Muscle of leg (tissue), 11 donors: ENCODE data around the gene DCC. TPM values are rescaled to one million over a fixed set of nuclear protein-coding genes. Genes with fewer than 3 reads are reported as not detected.

Experiments
- DNase-seq: peaks from one replicate; pipeline ENCODE4 v3.0.0; 2013
- H3K27ac ChIP-seq: one replicate; pipeline ENCODE4 v1.5.1; 2013; ENCODE audit warnings: mild to moderate bottlenecking, low read length, control low read depth
- H3K27me3 ChIP-seq: one replicate; pipeline ENCODE4 v1.6.1; 2013; ENCODE audit warnings: low read length; ENCODE audit not compliant: control insufficient read depth, insufficient read depth
- H3K36me3 ChIP-seq: one replicate; pipeline ENCODE4 v1.6.1; 2013; ENCODE audit warnings: low read length; ENCODE audit not compliant: control insufficient read depth, insufficient read depth
- H3K4me1 ChIP-seq: one replicate; pipeline ENCODE4 v1.6.1; 2013; ENCODE audit warnings: low read length; ENCODE audit not compliant: control insufficient read depth, insufficient read depth
- H3K4me3 ChIP-seq: one replicate; pipeline ENCODE4 v1.5.1; 2013; ENCODE audit warnings: low read length, control low read depth
- H3K9me3 ChIP-seq: replicated peaks from 2 replicates; pipeline ENCODE4 v1.6.1; 2013; ENCODE audit warnings: low read depth, low read length; ENCODE audit not compliant: control insufficient read depth
- WGBS: methylation state at CpG from one replicate; pipeline ENCODE4 v1.1.5; 2013; ENCODE audit warnings: missing lambda C conversion rate; ENCODE audit not compliant: insufficient coverage; 5-methylcytosine and 5-hydroxymethylcytosine counted together
- polyA plus RNA-seq, 8 donors: library from polyadenylated mRNA; unstranded; fragments of 120-200 nt; gene quantifications; one replicate each; pipeline versions ENCODE4 v1.2.1 to v1.2.3, GENCODE V29; 2013; ENCODE audit warnings: inconsistent platforms in 1 of 8, low replicate concordance in 1 of 8; ENCODE audit not compliant: insufficient read length in 8 of 8, insufficient read depth in 1 of 8
- total RNA-seq: library from RNA; stranded (reverse); fragments of 120-200 nt; gene quantifications from one replicate; pipeline ENCODE4 v1.2.4, GENCODE V29; 2013

Gene DCC
- total and polyA plus RNA-seq, 9 donors: 0.06 to 0.46 (median 0.13) TPM

DNA sequence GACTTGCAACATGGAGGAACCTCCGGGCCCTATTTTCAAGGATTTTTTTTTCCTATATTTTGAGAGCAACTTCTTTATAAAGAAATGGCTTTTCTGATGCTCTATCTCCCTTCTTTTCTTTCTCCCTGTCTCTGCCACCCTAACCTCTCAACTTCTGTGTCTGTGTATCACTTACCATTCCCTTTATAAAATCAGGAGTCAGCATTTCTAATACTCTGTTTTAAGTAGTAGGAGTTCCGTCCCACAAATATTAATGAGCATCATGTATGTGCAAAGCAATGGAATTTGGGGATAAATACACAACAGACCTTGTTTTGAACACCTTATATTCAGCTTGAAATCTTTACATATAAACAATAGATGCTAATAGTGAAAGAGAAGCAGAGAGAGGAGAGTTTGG, 268.0 kb downstream of the DCC start:
- Histone ChIP-seq H3K27ac (no peak overlapping the region), H3K36me3 (no peaks in the 10 kb centered on the region), H3K4me1 (no peaks in the 10 kb centered on the region), H3K27me3 (no peaks in the 10 kb centered on the region), H3K9me3 (no peaks in the 10 kb centered on the region), H3K4me3 (no peak overlapping the region)
- WGBS: no CpG with 5 or more reads among the region's 2 CpGs
- no peak for DNase-seq

DNA sequence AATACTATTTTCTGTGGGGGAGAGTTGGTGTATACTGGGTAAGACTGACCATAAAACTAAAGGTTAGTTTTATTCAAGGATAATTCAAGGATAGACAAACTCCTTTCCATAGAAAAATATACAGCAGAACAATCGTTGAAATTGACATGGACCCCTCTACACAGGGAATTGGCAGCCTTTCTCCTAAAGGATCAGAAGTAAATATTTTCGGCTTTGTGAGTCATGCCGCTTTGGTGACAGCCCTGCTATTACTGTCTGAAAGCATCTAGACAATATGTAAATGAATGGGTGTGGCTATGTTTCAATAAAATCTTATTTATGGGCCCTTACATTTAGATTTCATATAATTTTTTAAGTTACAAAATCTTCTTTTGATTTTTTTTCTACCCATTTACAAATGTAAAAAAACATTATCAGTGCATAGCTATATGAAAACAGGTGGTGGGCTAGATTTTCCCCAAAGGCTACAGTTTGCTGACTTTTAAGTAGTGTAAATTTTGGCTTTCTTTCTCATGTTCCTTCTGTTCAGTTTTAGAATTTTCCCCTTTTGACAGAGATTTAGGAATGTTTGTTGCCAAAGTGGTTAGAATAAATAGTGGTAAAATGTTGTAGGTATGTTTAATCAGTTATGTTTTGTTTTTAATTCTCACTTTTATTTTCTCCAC, 270.6 kb downstream of the DCC start:
- no peaks in the 10 kb centered on the region for H3K9me3 ChIP-seq
- no peak overlapping the region for H3K4me3 ChIP-seq
- no peak overlapping the region for H3K27ac ChIP-seq
- H3K27me3 ChIP-seq: no peaks in the 10 kb centered on the region
- no peaks in the 10 kb centered on the region for H3K36me3 ChIP-seq
- H3K4me1 ChIP-seq: no peaks in the 10 kb centered on the region
- no CpG with 5 or more reads among the region's 3 CpGs for WGBS
- DNase-seq: no peak

DNA sequence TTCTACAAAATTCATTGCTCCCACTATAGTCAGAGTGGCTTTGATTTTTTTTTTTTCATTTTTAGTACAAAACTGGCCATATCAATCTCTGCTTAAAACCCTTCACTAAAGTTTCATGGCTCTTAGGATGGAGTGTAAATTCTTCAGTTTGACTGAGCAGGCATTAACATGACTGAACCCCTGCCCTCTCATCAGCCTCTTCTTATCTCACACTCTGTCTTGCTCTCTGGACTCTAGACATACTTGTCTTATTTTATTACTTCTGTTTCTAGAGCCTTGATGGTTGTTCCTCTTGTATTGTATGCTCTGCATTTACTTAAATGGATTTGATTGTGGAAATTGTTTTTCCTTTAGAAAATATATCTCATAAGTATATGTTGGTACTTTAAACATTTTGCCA, 272.4 kb downstream of the DCC start:
- no peaks in the 10 kb centered on the region for H3K27me3 ChIP-seq
- H3K9me3 ChIP-seq: no peaks in the 10 kb centered on the region
- no peak overlapping the region for H3K27ac ChIP-seq
- no peaks in the 10 kb centered on the region for H3K36me3 ChIP-seq
- no peaks in the 10 kb centered on the region for H3K4me1 ChIP-seq
- H3K4me3 ChIP-seq: no peak overlapping the region
- DNase-seq: no peak

DNA sequence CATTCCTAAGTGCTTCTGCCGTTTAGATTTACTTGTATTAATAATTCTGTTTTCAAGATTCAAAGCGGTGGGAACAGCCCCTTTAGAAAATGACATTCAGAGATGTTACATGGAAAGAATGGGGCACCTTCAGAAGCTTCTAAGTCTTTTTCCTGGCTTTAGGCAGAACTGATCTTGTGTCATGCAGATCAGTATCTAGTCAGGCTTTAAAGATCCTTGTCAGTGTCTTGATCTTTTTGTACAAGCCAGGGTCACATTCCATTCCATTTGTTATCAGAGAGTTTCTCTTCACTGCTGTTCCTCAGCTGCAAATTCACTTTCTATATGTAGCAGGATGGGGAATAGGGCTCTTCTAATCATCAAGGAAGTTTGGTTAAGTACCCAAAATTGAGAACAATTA, 275.3 kb downstream of the DCC start:
- Histone ChIP-seq H3K4me1 (no peaks in the 10 kb centered on the region), H3K36me3 (no peaks in the 10 kb centered on the region), H3K27me3 (no peaks in the 10 kb centered on the region), H3K4me3 (no peak overlapping the region), H3K27ac (no peak overlapping the region), H3K9me3 (no peaks in the 10 kb centered on the region)
- no CpG with 5 or more reads among the region's 2 CpGs for WGBS
- DNase-seq: no peak

DNA sequence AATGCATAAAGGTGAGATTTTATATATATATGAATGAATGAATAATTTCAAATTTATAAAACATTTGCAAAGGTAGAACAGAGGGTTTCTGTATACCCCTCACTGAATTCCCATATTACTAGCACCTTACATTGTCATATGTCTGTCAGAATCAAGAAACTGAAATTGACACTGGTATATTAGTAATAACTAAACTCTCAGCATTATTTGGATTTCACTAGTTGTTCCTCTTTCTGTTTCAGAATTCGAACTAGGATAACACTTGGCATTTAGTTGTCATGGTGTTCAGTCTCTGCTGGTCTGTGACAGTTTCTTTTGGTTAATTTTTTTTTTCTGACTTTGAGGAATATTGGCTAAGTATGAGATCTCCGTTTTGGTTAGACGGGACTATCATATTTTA, 275.9 kb downstream of the DCC start:
- Histone ChIP-seq H3K4me3 (no peak overlapping the region), H3K4me1 (no peaks in the 10 kb centered on the region), H3K9me3 (no peaks in the 10 kb centered on the region), H3K27ac (no peak overlapping the region), H3K36me3 (no peaks in the 10 kb centered on the region), H3K27me3 (no peaks in the 10 kb centered on the region)
- no peak for DNase-seq
- WGBS: no CpG with 5 or more reads among the region's 3 CpGs

- Histone ChIP-seq H3K9me3 (no peaks in the 10 kb centered on the region), H3K36me3 (no peaks in the 10 kb centered on the region), H3K4me3 (no peak overlapping the region), H3K27ac (no peak overlapping the region), H3K27me3 (no peaks in the 10 kb centered on the region), H3K4me1 (no peaks in the 10 kb centered on the region)
- DNase-seq: no peak
These were observed 277.9 kb downstream of the DCC start for GRCh38 chr18:52617931-52618330.

DNA sequence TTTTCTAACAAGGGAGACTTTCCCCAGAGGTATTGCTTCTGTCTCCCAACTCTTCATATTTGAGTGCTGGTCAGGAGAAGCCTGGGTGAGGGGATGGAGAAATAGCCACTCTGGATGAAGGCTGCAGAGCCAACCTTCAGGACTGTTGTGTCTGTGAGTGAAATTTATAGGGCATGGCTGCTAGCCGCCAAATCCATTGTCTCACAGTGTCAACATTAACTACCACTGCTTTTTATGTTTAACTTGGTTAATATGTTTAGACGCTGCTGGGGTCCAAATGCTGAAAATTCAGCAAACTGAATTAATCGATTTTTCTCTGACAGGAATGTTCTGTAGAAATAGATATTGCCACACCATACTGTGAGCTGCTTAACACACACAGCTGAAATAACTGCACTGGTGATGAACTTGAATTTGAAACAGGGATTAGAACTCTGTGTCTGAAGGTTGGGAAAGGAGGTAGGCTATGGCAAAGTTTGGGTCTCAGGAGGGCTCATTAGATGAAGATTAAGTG, 281.0 kb downstream of the DCC start:
- WGBS: no CpG with 5 or more reads among the region's 3 CpGs
- no peaks in the 10 kb centered on the region for H3K36me3 ChIP-seq
- no peak overlapping the region for H3K4me3 ChIP-seq
- H3K27ac ChIP-seq: no peak overlapping the region
- no peaks in the 10 kb centered on the region for H3K27me3 ChIP-seq
- H3K9me3 ChIP-seq: no peaks in the 10 kb centered on the region
- DNase-seq: no peak
- no peaks in the 10 kb centered on the region for H3K4me1 ChIP-seq

- no peaks in the 10 kb centered on the region for H3K27me3 ChIP-seq
- DNase-seq: no peak
- no peaks in the 10 kb centered on the region for H3K4me1 ChIP-seq
- WGBS: 83% methylated on average over 2 of the region's 5 CpGs
- H3K36me3 ChIP-seq: no peaks in the 10 kb centered on the region
- no peak overlapping the region for H3K4me3 ChIP-seq
- no peak overlapping the region for H3K27ac ChIP-seq
- no peaks in the 10 kb centered on the region for H3K9me3 ChIP-seq
These were observed 284.7 kb downstream of the DCC start for GRCh38 chr18:52624702-52625101.

- no peaks in the 10 kb centered on the region for H3K36me3 ChIP-seq
- H3K9me3 ChIP-seq: no peaks in the 10 kb centered on the region
- DNase-seq: no peak
- no peaks in the 10 kb centered on the region for H3K4me1 ChIP-seq
- no peak overlapping the region for H3K27ac ChIP-seq
- no peaks in the 10 kb centered on the region for H3K27me3 ChIP-seq
- no peak overlapping the region for H3K4me3 ChIP-seq
- WGBS: 92% methylated on average over 2 of the region's 5 CpGs
These were observed 296.5 kb downstream of the DCC start for GRCh38 chr18:52636536-52636935.

DNA sequence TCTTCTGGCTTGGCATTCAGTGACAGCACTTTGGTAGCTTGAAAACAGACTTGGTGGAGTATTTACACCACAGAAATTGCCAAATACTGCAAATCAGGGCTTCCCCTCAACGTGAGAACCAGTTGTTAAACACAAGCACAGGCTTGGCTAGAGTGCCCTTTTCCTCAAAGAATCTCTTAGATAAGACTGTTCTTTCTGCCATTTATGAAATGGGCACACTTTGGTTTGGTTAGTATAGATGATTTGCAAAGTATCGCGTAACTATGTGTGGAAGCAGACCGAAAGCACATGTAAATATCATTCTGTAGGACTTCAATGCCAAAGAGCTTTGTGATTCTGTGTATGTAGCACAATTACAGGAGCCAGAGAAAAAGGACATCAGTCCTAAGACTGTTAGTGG, 308.2 kb downstream of the DCC start:
- H3K4me1 ChIP-seq: no peaks in the 10 kb centered on the region
- no peaks in the 10 kb centered on the region for H3K27me3 ChIP-seq
- no peak for DNase-seq
- no peak overlapping the region for H3K27ac ChIP-seq
- H3K4me3 ChIP-seq: no peak overlapping the region
- WGBS: 95% methylated on average over 3 of the region's 4 CpGs
- H3K36me3 ChIP-seq: no peaks in the 10 kb centered on the region
- no peaks in the 10 kb centered on the region for H3K9me3 ChIP-seq

DNA sequence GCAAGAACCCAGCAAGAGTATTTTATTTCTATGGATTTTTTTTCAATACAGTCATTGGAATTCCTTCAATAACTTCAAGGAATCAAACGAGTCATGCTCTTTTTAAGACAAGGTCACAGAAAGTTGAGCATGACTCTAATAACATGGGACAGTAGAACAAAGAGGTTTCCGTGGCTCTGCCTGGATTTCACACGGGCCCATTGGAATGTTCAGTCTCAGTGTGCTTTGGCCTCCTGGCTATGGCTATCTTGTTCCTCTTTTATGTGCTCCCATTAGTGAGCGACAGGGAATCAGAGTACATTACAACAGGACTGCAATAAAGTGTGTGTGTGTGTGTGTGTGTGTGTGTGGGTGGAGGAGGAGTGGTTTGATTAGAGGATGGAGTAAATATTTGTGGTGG, 312.4 kb downstream of the DCC start:
- DNase-seq: no peak

More for the DNA sequence above, 312.4 kb downstream of the DCC start:
- 49% methylated on average over 2 of the region's 4 CpGs for WGBS
- no peak overlapping the region for H3K4me3 ChIP-seq
- no peaks in the 10 kb centered on the region for H3K9me3 ChIP-seq
- no peaks in the 10 kb centered on the region for H3K27me3 ChIP-seq
- H3K27ac ChIP-seq: no peak overlapping the region
- H3K36me3 ChIP-seq: no peaks in the 10 kb centered on the region
- H3K4me1 ChIP-seq: no peaks in the 10 kb centered on the region
